HepG2 (cell line): Measurements from ENCODE around the gene RPA1. TPM values are rescaled to one million over a fixed set of nuclear protein-coding genes. Genes with fewer than 3 reads are reported as not detected.
A peak's percentile ranks its signal among the peaks of the same experiment; 100 is the strongest.
"Not testable (repeated sequence)": the region's sequence is repeated elsewhere in the genome, so short reads cannot be mapped to it uniquely, and the experiment has no call there.

Experiments
- ATAC-seq: fragments of 200-7000 bp; cut with Tn5 transposase; 3 replicates; pipeline ENCODE4 v1.9.1; 2020; ENCODE audit warnings: mild to moderate bottlenecking, moderate library complexity
- BruUV-seq: library from RNA; stranded (reverse); fragments of 400-500 nt; replicated peaks from 2 replicates; lab custom pipeline; 2021; lab: Mats Ljungman, UMichigan
- CTCF ChIA-PET: fragments of 300-600 bp; formaldehyde crosslinking; extraction: SDS; loops from one replicate; lab custom pipeline; 2021; ENCODE audit warnings: low total read pairs, inconsistent platforms, low intra/inter-chr PET ratio; lab: Yijun Ruan, JAX
- POLR2A ChIA-PET: fragments of 350-600 bp; sonication (Branson Sonifier 250); formaldehyde crosslinking; loops from one replicate; lab custom pipeline; 2020; ENCODE audit warnings: antibody characterized with exemption, inconsistent platforms; lab: Yijun Ruan, JAX
- DNase-seq: peaks from one replicate; pipeline ENCODE4 v3.0.0-alpha.2; 2015; ENCODE audit warnings: low spot score
- FAIRE-seq: peaks from 3 replicates; lab custom pipeline; 2011; peaks lifted over from hg19 to GRCh38; lab: Jason Lieb, UNC
- H2AFZ ChIP-seq: one replicate; pipeline ENCODE4 v1.6.1; 2011; ENCODE audit warnings: low read length, inconsistent platforms
- H3K27ac ChIP-seq: fragments of 300-600 bp; 3 replicates; pipeline ENCODE4 v1.8.0; 2011; ENCODE audit warnings: mixed run types, mild to moderate bottlenecking, mixed read lengths, low read length, inconsistent platforms; ENCODE audit not compliant: insufficient read depth; ENCODE audit errors: extremely low read length
- H3K27me3 ChIP-seq, 2 experiments: fragments of 200-600 bp in 1 of 2; 2 replicates in 1 of 2; 3 replicates in 1 of 2; pipeline versions ENCODE4 v1.6.0 to v1.8.0; 2011; ENCODE audit warnings: low read length in 2 of 2, mild to moderate bottlenecking in 2 of 2, moderate library complexity in 2 of 2, inconsistent platforms in 1 of 2; ENCODE audit not compliant: insufficient read depth in 2 of 2, control insufficient read depth in 1 of 2
- H3K36me3 ChIP-seq, 2 experiments: fragments of 200-600 bp in 1 of 2; replicated peaks in 1 of 2; 2 replicates in 1 of 2; 3 replicates in 1 of 2; pipeline versions ENCODE4 v1.5.1 to v1.8.0; 2011; ENCODE audit warnings: low read length in 2 of 2, inconsistent platforms in 1 of 2; ENCODE audit not compliant: insufficient read depth in 2 of 2, control insufficient read depth in 1 of 2
- H3K4me1 ChIP-seq: 2 replicates; pipeline ENCODE4 v1.5.1; 2012; ENCODE audit warnings: low read length, inconsistent platforms; ENCODE audit not compliant: insufficient read depth
- H3K4me2 ChIP-seq: 2 replicates; pipeline ENCODE4 v1.6.0; 2011; ENCODE audit warnings: low read depth, low read length, inconsistent platforms
- H3K4me3 ChIP-seq, 3 experiments: fragments of 200-600 bp in 1 of 3; sonication (generic), shearing (Covaris generic) in 1 of 3; replicated peaks in 1 of 3; 2 replicates each; pipeline ENCODE4 v1.5.1; 2011 to 2016; ENCODE audit warnings: low read length in 3 of 3, inconsistent platforms in 2 of 3, low read depth in 2 of 3, mild to moderate bottlenecking in 2 of 3, control low read depth in 1 of 3, mixed read lengths in 1 of 3; ENCODE audit not compliant: insufficient read depth in 1 of 3
- H3K79me2 ChIP-seq: one replicate; pipeline ENCODE4 v1.6.1; 2011; ENCODE audit warnings: low read length, inconsistent platforms; ENCODE audit not compliant: insufficient read depth
- H3K9ac ChIP-seq: 2 replicates; pipeline ENCODE4 v1.6.0; 2011; ENCODE audit warnings: mild to moderate bottlenecking, low read depth, low read length, inconsistent platforms; ENCODE audit not compliant: insufficient read depth
- H3K9me3 ChIP-seq: 2 replicates; pipeline ENCODE4 v1.5.1; 2012; ENCODE audit warnings: mild to moderate bottlenecking, low read length
- H4K20me1 ChIP-seq: 2 replicates; pipeline ENCODE4 v1.6.0; 2011; ENCODE audit warnings: inconsistent platforms, mild to moderate bottlenecking, low read length, moderate library complexity; ENCODE audit not compliant: insufficient read depth
- MAZ ChIP-seq, 2 experiments: sonication (generic) in 1 of 2; formaldehyde crosslinking in 1 of 2; IDR thresholded peaks; 2 replicates each; pipeline versions ENCODE4 v1.5.0 to v1.6.1; 2012 to 2020; ENCODE audit warnings: low read depth in 2 of 2, mild to moderate bottlenecking in 2 of 2, borderline replicate concordance in 1 of 2, improper control_type of control experiment in 1 of 2, low read length in 1 of 2, missing genetic modification reagents in 1 of 2, moderate library complexity in 1 of 2
- NCOA2 ChIP-seq: sonication (generic); formaldehyde crosslinking; IDR thresholded peaks from 2 replicates; pipeline ENCODE4 v1.8.0; 2022; ENCODE audit warnings: inconsistent platforms
- NFATC3 ChIP-seq: sonication (generic); formaldehyde crosslinking; IDR thresholded peaks from 2 replicates; pipeline ENCODE4 v1.5.1; 2020; ENCODE audit warnings: mild to moderate bottlenecking, missing genetic modification reagents
- SIN3A ChIP-seq: IDR thresholded peaks from 2 replicates; pipeline ENCODE4 v1.6.1; 2011; ENCODE audit warnings: low read depth, mild to moderate bottlenecking, control low read depth, low read length, borderline replicate concordance
- SRY ChIP-seq: sonication (generic); formaldehyde crosslinking; IDR thresholded peaks from 2 replicates; pipeline ENCODE4 v1.8.0; 2022; ENCODE audit warnings: mild to moderate bottlenecking, missing genetic modification reagents
- WIZ ChIP-seq: sonication (generic); formaldehyde crosslinking; IDR thresholded peaks from 2 replicates; pipeline ENCODE4 v1.5.1; 2020; ENCODE audit warnings: mild to moderate bottlenecking, missing genetic modification reagents
- ZFP41 ChIP-seq: sonication (generic); formaldehyde crosslinking; IDR thresholded peaks from 2 replicates; pipeline ENCODE4 v1.4.0; 2020; ENCODE audit warnings: mild to moderate bottlenecking, missing genetic modification reagents, borderline replicate concordance
- ZNF317 ChIP-seq: sonication (generic); formaldehyde crosslinking; IDR thresholded peaks from 2 replicates; pipeline ENCODE4 v1.5.0; 2020; ENCODE audit warnings: mild to moderate bottlenecking, missing genetic modification reagents
- ZZZ3 ChIP-seq: sonication (generic); formaldehyde crosslinking; IDR thresholded peaks from 2 replicates; pipeline ENCODE4 v1.4.0; 2020; ENCODE audit warnings: missing genetic modification reagents, mild to moderate bottlenecking, borderline replicate concordance
- WGBS: methylation state at CpG from one replicate; pipeline ENCODE4 v1.1.6; 2017; ENCODE audit warnings: low lambda C conversion rate; 5-methylcytosine and 5-hydroxymethylcytosine counted together
- in situ Hi-C: cut with HindIII; loops from 2 replicates; pipeline ENCODE4 v1.10.0; 2017; ENCODE audit warnings: low pct_unique_long_range_greater_than_20kb; ENCODE audit not compliant: extremely low pct_ligation_motif_present
- intact Hi-C: fragments of 100-400 bp; cut with micrococcal nuclease; formaldehyde crosslinking; loops from one replicate; pipeline ENCODE4 v1.10.0; 2022; ENCODE audit not compliant: unreplicated experiment
- polyA plus RNA-seq, 8 experiments: library from polyadenylated mRNA; depleted of rRNA in 3 of 8; stranded (reverse) in 7 of 8; unstranded in 1 of 8; fragments of >200 nt; fragmentation: Illumina TruSeq in 4 of 8; extraction: Trizol in 4 of 8; gene quantifications; 2 replicates each; pipeline versions ENCODE4 v1.2.1 to v1.2.3, GENCODE V29; 2011 to 2016; ENCODE audit warnings: low read depth in 4 of 8, missing spikeins in 1 of 8, mixed read lengths in 1 of 8; ENCODE audit not compliant: insufficient read depth in 1 of 8
- total RNA-seq, 5 experiments: library from RNA; depleted of rRNA; stranded (reverse); fragments of >200 nt; fragmentation: Illumina TruSeq; extraction: Trizol; gene quantifications; 2 replicates each; pipeline ENCODE4 v1.2.3, GENCODE V29; 2016; ENCODE audit warnings: low read depth in 1 of 5
- TF ChIP-seq, protein P1 (sequence below): sonication (generic); formaldehyde crosslinking; IDR thresholded peaks from 2 replicates; pipeline ENCODE4 v1.4.0; 2020; ENCODE audit warnings: missing genetic modification reagents, mild to moderate bottlenecking, borderline replicate concordance
- TF ChIP-seq, protein P2 (sequence below): sonication (generic); formaldehyde crosslinking; IDR thresholded peaks from 2 replicates; pipeline ENCODE4 v1.9.0; 2021; ENCODE audit warnings: missing genetic modification reagents, borderline replicate concordance

Gene RPA1
- total and polyA plus RNA-seq, 2 of the 13 experiments (the other 11 are each of a cell fraction or from before 2014, with no cell fraction given) = 13.9 to 37.6 TPM

DNA sequence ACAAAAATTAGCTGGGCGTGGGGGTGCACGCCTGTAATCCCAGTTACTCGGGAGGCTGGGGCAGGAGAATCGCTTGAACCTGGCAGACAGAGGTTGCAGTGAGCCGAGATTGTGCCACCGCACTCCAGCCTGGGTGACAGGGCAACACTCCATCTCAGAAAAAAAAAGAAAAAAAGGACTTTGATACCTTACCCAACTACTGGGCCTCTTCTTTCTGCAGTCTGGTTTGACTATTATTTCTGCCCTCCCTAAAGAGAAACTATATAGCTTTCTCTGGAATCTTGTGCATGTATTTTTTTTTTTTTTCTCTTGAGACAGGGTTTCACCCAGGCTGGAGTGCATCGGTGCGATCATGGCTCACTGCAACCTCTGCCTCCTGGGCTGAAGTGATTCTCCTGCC lies 32.0 kb upstream of the RPA1 start:
- H3K79me2 ChIP-seq, H3K27ac ChIP-seq, ATAC-seq, DNase-seq, intact Hi-C loops, H3K4me2 ChIP-seq, H3K4me3 ChIP-seq, H3K9ac ChIP-seq, BruUV-seq, CTCF ChIA-PET, H3K9me3 ChIP-seq, H2AFZ ChIP-seq, H3K27me3 ChIP-seq, in situ Hi-C loops, FAIRE-seq, H4K20me1 ChIP-seq: not testable (repeated sequence)
- TF ChIP-seq, protein P1, sequence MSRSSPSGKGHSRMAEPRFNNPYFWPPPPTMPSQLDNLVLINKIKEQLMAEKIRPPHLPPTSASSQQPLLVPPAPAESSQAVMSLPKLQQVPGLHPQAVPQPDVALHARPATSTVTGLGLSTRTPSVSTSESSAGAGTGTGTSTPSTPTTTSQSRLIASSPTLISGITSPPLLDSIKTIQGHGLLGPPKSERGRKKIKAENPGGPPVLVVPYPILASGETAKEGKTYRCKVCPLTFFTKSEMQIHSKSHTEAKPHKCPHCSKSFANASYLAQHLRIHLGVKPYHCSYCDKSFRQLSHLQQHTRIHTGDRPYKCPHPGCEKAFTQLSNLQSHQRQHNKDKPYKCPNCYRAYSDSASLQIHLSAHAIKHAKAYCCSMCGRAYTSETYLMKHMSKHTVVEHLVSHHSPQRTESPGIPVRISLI (CRISPR knock-in tag) = 0 out of 2 replicates have a peak, but pooled peaks have one; percentile 13
- Histone ChIP-seq H3K4me1 (peaks cover 11% of the 10 kb centered on the region), H3K36me3 (peaks cover 4 to 36% of the 10 kb centered on the region in 2 experiments)
- WGBS = 90% methylated on average over 8 of the region's 8 CpGs
- POLR2A ChIA-PET = interaction anchor here (1.6 kb wide), 1 partner anchor 80 kb away, joined by 5 read pairs; no protein-coding TSS in a partner anchor

DNA sequence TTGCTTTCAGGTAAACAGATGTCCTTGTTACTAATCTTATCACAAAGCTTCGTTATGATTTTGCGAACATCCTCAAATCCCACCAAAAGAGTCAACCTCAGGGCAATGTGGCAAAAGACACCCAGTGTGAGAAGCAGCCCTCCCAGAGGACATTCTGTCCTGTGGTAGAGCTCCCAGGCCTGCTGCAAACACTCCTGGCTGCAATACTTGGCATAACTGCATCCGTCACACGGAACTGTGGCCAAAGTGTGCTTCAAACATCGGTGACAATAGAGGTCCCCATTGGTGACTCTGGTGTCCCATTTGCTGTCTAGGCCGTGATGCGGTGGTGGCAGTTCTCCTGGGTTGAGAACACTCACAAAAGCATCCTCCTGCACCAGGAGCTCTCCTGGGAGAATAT lies 29.6 kb upstream of the RPA1 start:
- DNase-seq (no peak), ATAC-seq (no peak), FAIRE-seq (no peak)
- in situ Hi-C loops = no loop called here
- Histone ChIP-seq H3K4me2 (no peak overlapping the region), H4K20me1 (no peaks in the 10 kb centered on the region), H3K27ac (no peak overlapping the region), H3K9ac (no peak overlapping the region), H2AFZ (no peak overlapping the region), H3K27me3 (no peaks in the 10 kb centered on the region), H3K79me2 (no peaks in the 10 kb centered on the region), H3K9me3 (no peaks in the 10 kb centered on the region), H3K36me3 (peaks cover 8 to 47% of the 10 kb centered on the region in 2 experiments), H3K4me3 (no peak overlapping the region), H3K4me1 (peaks cover 11% of the 10 kb centered on the region)
- TSS peak; percentile 67 for BruUV-seq
- WGBS = over 99% methylated on average over 5 of the region's 7 CpGs
- CTCF ChIA-PET = no interaction called here
- POLR2A ChIA-PET = no interaction called here
- intact Hi-C loops = no loop called here
- TF ChIP-seq SRY (CRISPR knock-in tag) (no peak), ZNF317 (CRISPR knock-in tag) (no peak), ZZZ3 (CRISPR knock-in tag) (no peak), NCOA2 (CRISPR knock-in tag) (no peak), NFATC3 (CRISPR knock-in tag) (no peak), SIN3A (no peak), ZFP41 (no peak), MAZ (IDR thresholded peaks at IDR 0.05; ENCODE audit: borderline replicate concordance, low read depth, low read length) (no peak), MAZ (CRISPR knock-in tag; IDR thresholded peaks at IDR 0.05; ENCODE audit: low read depth) (no peak), WIZ (CRISPR knock-in tag) (no peak)
- TF ChIP-seq, protein P2, sequence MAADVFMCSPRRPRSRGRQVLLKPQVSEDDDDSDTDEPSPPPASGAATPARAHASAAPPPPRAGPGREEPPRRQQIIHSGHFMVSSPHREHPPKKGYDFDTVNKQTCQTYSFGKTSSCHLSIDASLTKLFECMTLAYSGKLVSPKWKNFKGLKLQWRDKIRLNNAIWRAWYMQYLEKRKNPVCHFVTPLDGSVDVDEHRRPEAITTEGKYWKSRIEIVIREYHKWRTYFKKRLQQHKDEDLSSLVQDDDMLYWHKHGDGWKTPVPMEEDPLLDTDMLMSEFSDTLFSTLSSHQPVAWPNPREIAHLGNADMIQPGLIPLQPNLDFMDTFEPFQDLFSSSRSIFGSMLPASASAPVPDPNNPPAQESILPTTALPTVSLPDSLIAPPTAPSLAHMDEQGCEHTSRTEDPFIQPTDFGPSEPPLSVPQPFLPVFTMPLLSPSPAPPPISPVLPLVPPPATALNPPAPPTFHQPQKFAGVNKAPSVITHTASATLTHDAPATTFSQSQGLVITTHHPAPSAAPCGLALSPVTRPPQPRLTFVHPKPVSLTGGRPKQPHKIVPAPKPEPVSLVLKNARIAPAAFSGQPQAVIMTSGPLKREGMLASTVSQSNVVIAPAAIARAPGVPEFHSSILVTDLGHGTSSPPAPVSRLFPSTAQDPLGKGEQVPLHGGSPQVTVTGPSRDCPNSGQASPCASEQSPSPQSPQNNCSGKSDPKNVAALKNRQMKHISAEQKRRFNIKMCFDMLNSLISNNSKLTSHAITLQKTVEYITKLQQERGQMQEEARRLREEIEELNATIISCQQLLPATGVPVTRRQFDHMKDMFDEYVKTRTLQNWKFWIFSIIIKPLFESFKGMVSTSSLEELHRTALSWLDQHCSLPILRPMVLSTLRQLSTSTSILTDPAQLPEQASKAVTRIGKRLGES (CRISPR knock-in tag) = no peak
